ENCODE results near the gene CCDC174.

The CCDC174 gene

GRCh38 chr3:14630404-14631100 is 21.0 kb upstream of the CCDC174 start:
- Histone ChIP-seq H3K4me3 (ENCODE audit: low read depth, low read length) (no peak overlapping the region), H3K4me1 (no peaks in the 10 kb centered on the region), H3K9me3 (no peaks in the 10 kb centered on the region), H3K27me3 (no peaks in the 10 kb centered on the region), H3K36me3 (no peaks in the 10 kb centered on the region)
- no peak for DNase-seq
- TF ChIP-seq CTCF (IDR thresholded peaks at IDR 0.05; ENCODE audit: low read depth, low read length): no peak

GRCh38 chr3:14631101-14631497 is 20.5 kb upstream of the CCDC174 start:
- Histone ChIP-seq H3K36me3 (no peaks in the 10 kb centered on the region), H3K27me3 (no peaks in the 10 kb centered on the region), H3K9me3 (no peaks in the 10 kb centered on the region), H3K4me1 (no peaks in the 10 kb centered on the region), H3K4me3 (ENCODE audit: low read depth, low read length) (no peak overlapping the region)
- DNase-seq: no peak
- TF ChIP-seq CTCF (IDR thresholded peaks at IDR 0.05; ENCODE audit: low read depth, low read length): no peak

- no peak for TF ChIP-seq CTCF (IDR thresholded peaks at IDR 0.05; ENCODE audit: low read depth, low read length)
Observed at GRCh38 chr3:14631687-14632441, 19.7 kb upstream of the CCDC174 start.

GRCh38 chr3:14632442-14632930 is 19.1 kb upstream of the CCDC174 start:
- H3K9me3 ChIP-seq: no peaks in the 10 kb centered on the region
- no peak for DNase-seq
- H3K4me3 ChIP-seq (ENCODE audit: low read depth, low read length): no peak overlapping the region
- no peak for TF ChIP-seq CTCF (IDR thresholded peaks at IDR 0.05; ENCODE audit: low read depth, low read length)
- H3K36me3 ChIP-seq: no peaks in the 10 kb centered on the region
- no peaks in the 10 kb centered on the region for H3K27me3 ChIP-seq
- H3K4me1 ChIP-seq: no peaks in the 10 kb centered on the region

More at GRCh38 chr3:14631687-14632441, 19.7 kb upstream of the CCDC174 start:
- Histone ChIP-seq H3K36me3 (no peaks in the 10 kb centered on the region), H3K9me3 (no peaks in the 10 kb centered on the region), H3K27me3 (no peaks in the 10 kb centered on the region), H3K4me1 (no peaks in the 10 kb centered on the region), H3K4me3 (ENCODE audit: low read depth, low read length) (no peak overlapping the region)
- no peak for DNase-seq

- no peak overlapping the region for H3K4me3 ChIP-seq (ENCODE audit: low read depth, low read length)
- H3K4me1 ChIP-seq: no peaks in the 10 kb centered on the region
- no peak for DNase-seq
- TF ChIP-seq CTCF (IDR thresholded peaks at IDR 0.05; ENCODE audit: low read depth, low read length): no peak
- H3K36me3 ChIP-seq: no peaks in the 10 kb centered on the region
- no peaks in the 10 kb centered on the region for H3K9me3 ChIP-seq
- no peaks in the 10 kb centered on the region for H3K27me3 ChIP-seq
Observed at GRCh38 chr3:14633417-14633816, 18.1 kb upstream of the CCDC174 start.

Data from BE2C (cell line).